HepG2 (cell line): ENCODE measurements around the gene OSR1. TPM values are rescaled to one million over a fixed set of nuclear protein-coding genes. Genes with fewer than 3 reads are reported as not detected.

Experiments
- AHR ChIP-seq: IDR thresholded peaks from 2 replicates; pipeline ENCODE4 v1.6.1; 2018; ENCODE audit warnings: missing genetic modification reagents, missing compliant biosample characterization
- BHLHE40 ChIP-seq: IDR thresholded peaks from 2 replicates; pipeline ENCODE4 v1.6.1; 2011; ENCODE audit warnings: low read length, improper control_type of control experiment
- CCDC6 ChIP-seq: sonication (generic); formaldehyde crosslinking; IDR thresholded peaks from 2 replicates; pipeline ENCODE4 v1.8.1; 2022; ENCODE audit warnings: mild to moderate bottlenecking, missing genetic modification reagents, moderate library complexity
- GATA4 ChIP-seq: sonication (generic); IDR thresholded peaks from 2 replicates; pipeline ENCODE4 v1.6.1; 2016; ENCODE audit warnings: antibody characterized with exemption, low read depth, borderline replicate concordance
- GZF1 ChIP-seq: sonication (generic); formaldehyde crosslinking; IDR thresholded peaks from 2 replicates; pipeline ENCODE4 v1.5.1; 2020; ENCODE audit warnings: mild to moderate bottlenecking, missing genetic modification reagents
- IRF9 ChIP-seq: sonication (generic); formaldehyde crosslinking; IDR thresholded peaks from 2 replicates; pipeline ENCODE4 v1.8.0; 2022; ENCODE audit warnings: missing genetic modification reagents, mild to moderate bottlenecking, borderline replicate concordance
- MIER3 ChIP-seq: IDR thresholded peaks from 2 replicates; pipeline ENCODE4 v1.6.1; 2016; ENCODE audit warnings: missing compliant biosample characterization, borderline replicate concordance
- NFE2L1 ChIP-seq: sonication (generic); formaldehyde crosslinking; IDR thresholded peaks from 2 replicates; pipeline ENCODE4 v1.4.0; 2020; ENCODE audit warnings: missing genetic modification reagents, mild to moderate bottlenecking, borderline replicate concordance
- PBX2 ChIP-seq: IDR thresholded peaks from 2 replicates; pipeline ENCODE4 v1.6.1; 2016; ENCODE audit warnings: control low read depth
- POLR2A ChIP-seq, 2 experiments: IDR thresholded peaks; 2 replicates each; pipeline ENCODE4 v1.6.1; 2011; ENCODE audit warnings: low read depth in 2 of 2, low read length in 2 of 2, mild to moderate bottlenecking in 1 of 2, moderate library complexity in 1 of 2; ENCODE audit not compliant: insufficient read depth in 1 of 2
- RARG ChIP-seq: sonication (generic); formaldehyde crosslinking; IDR thresholded peaks from 2 replicates; pipeline ENCODE4 v1.4.0; 2020; ENCODE audit warnings: low read depth, mild to moderate bottlenecking, missing genetic modification reagents
- STAG1 ChIP-seq: sonication (generic); formaldehyde crosslinking; IDR thresholded peaks from 2 replicates; pipeline ENCODE4 v1.4.0; 2020; ENCODE audit warnings: missing genetic modification reagents
- STAT5B ChIP-seq: sonication (generic); formaldehyde crosslinking; IDR thresholded peaks from 2 replicates; pipeline ENCODE4 v1.4.0; 2020; ENCODE audit warnings: missing genetic modification reagents
- U2AF2 ChIP-seq: fragments of 200-400 bp; formaldehyde crosslinking; IDR thresholded peaks from 2 replicates; pipeline ENCODE4 v1.6.1; 2017; ENCODE audit warnings: low read depth, mild to moderate bottlenecking, low read length
- ZBTB26 ChIP-seq: IDR thresholded peaks from 2 replicates; pipeline ENCODE4 v1.6.1; 2016; ENCODE audit warnings: missing compliant biosample characterization, missing genetic modification reagents, borderline replicate concordance
- ZBTB38 ChIP-seq: sonication (generic); formaldehyde crosslinking; IDR thresholded peaks from 2 replicates; pipeline ENCODE4 v1.5.1; 2020; ENCODE audit warnings: mild to moderate bottlenecking, missing genetic modification reagents
- ZFX ChIP-seq: sonication (generic); formaldehyde crosslinking; IDR thresholded peaks from 2 replicates; pipeline ENCODE4 v1.4.0; 2020; ENCODE audit warnings: mild to moderate bottlenecking, low read depth, missing genetic modification reagents, moderate library complexity
- ZNF253 ChIP-seq: sonication (generic); formaldehyde crosslinking; IDR thresholded peaks from 2 replicates; pipeline ENCODE4 v1.8.0; 2022; ENCODE audit warnings: mild to moderate bottlenecking, missing genetic modification reagents, borderline replicate concordance
- ZNF431 ChIP-seq: sonication (generic); formaldehyde crosslinking; IDR thresholded peaks from 2 replicates; pipeline ENCODE4 v1.9.0; 2022; ENCODE audit warnings: missing genetic modification reagents, low read depth, mild to moderate bottlenecking, borderline replicate concordance
- ZNF510 ChIP-seq: sonication (generic); formaldehyde crosslinking; IDR thresholded peaks from 2 replicates; pipeline ENCODE4 v1.4.0; 2020; ENCODE audit warnings: low read depth, mild to moderate bottlenecking, missing genetic modification reagents
- ZNF598 ChIP-seq: sonication (generic); formaldehyde crosslinking; IDR thresholded peaks from 2 replicates; pipeline ENCODE4 v1.5.1; 2020; ENCODE audit warnings: mild to moderate bottlenecking, missing genetic modification reagents, borderline replicate concordance
- ZNF678 ChIP-seq: sonication (generic); formaldehyde crosslinking; IDR thresholded peaks from 2 replicates; pipeline ENCODE4 v1.4.0; 2020; ENCODE audit warnings: mild to moderate bottlenecking, missing genetic modification reagents
- ZNF761 ChIP-seq: sonication (generic); formaldehyde crosslinking; conservative IDR thresholded peaks from 2 replicates; pipeline ENCODE4 v1.4.0; 2020; ENCODE audit warnings: mild to moderate bottlenecking, missing genetic modification reagents
- ZNF766 ChIP-seq: sonication (generic); formaldehyde crosslinking; IDR thresholded peaks from 2 replicates; pipeline ENCODE4 v1.5.0; 2020; ENCODE audit warnings: missing genetic modification reagents, borderline replicate concordance
- ZNF784 ChIP-seq: sonication (generic); formaldehyde crosslinking; IDR thresholded peaks from 2 replicates; pipeline ENCODE4 v1.5.1; 2020; ENCODE audit warnings: missing genetic modification reagents, mild to moderate bottlenecking, borderline replicate concordance
- ZSCAN25 ChIP-seq: sonication (generic); formaldehyde crosslinking; IDR thresholded peaks from 2 replicates; pipeline ENCODE4 v1.8.0; 2022; ENCODE audit warnings: mild to moderate bottlenecking, missing genetic modification reagents
- polyA plus RNA-seq, 8 experiments: library from polyadenylated mRNA; depleted of rRNA in 3 of 8; stranded (reverse) in 7 of 8; unstranded in 1 of 8; fragments of >200 nt; fragmentation: Illumina TruSeq in 4 of 8; extraction: Trizol in 4 of 8; gene quantifications; 2 replicates each; pipeline versions ENCODE4 v1.2.1 to v1.2.3, GENCODE V29; 2011 to 2016; ENCODE audit warnings: low read depth in 4 of 8, missing spikeins in 1 of 8, mixed read lengths in 1 of 8; ENCODE audit not compliant: insufficient read depth in 1 of 8
- total RNA-seq, 5 experiments: library from RNA; depleted of rRNA; stranded (reverse); fragments of >200 nt; fragmentation: Illumina TruSeq; extraction: Trizol; gene quantifications; 2 replicates each; pipeline ENCODE4 v1.2.3, GENCODE V29; 2016; ENCODE audit warnings: low read depth in 1 of 5
- TF ChIP-seq, protein P1 (sequence below): sonication (generic); formaldehyde crosslinking; conservative IDR thresholded peaks from 2 replicates; pipeline ENCODE4 v1.4.0; 2020; ENCODE audit warnings: missing genetic modification reagents

OSR1 gene
- total and polyA plus RNA-seq, 2 of the 13 experiments (the other 11 are each of a cell fraction or from before 2014, with no cell fraction given): 0.63 to 1.1 TPM

DNA sequence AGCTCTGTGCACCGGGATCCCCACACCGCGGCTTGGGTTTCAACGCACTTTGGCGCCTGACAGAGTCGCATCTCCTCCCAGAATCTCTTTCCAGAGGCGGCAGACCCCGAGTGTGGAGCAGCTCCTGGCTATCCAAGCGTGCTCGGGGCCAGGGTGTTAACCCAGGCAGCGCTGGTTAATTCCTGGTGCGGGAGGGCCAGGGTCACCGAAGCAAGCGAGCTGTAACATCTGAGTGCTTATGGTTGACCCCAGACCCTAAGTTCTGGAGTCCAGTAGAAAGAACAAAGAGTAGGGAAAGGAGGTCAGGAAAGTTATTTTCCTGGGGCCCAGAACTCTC, 566 bp upstream of the OSR1 start (continued):
- TF ChIP-seq, protein P1, sequence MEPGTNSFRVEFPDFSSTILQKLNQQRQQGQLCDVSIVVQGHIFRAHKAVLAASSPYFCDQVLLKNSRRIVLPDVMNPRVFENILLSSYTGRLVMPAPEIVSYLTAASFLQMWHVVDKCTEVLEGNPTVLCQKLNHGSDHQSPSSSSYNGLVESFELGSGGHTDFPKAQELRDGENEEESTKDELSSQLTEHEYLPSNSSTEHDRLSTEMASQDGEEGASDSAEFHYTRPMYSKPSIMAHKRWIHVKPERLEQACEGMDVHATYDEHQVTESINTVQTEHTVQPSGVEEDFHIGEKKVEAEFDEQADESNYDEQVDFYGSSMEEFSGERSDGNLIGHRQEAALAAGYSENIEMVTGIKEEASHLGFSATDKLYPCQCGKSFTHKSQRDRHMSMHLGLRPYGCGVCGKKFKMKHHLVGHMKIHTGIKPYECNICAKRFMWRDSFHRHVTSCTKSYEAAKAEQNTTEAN (CRISPR knock-in tag): no peak
- TF ChIP-seq STAT5B (CRISPR knock-in tag): no peak
- no peak for TF ChIP-seq ZBTB26 (CRISPR knock-in tag)
- TF ChIP-seq STAG1 (CRISPR knock-in tag): no peak
- TF ChIP-seq GATA4: no peak
- 0 out of 2 replicates have a peak, but pooled peaks have one; percentile 38 for TF ChIP-seq ZFX
- TF ChIP-seq BHLHE40: 0 out of 2 replicates have a peak, but pooled peaks have one; percentile 17
- no peak for TF ChIP-seq ZNF510 (CRISPR knock-in tag)
- TF ChIP-seq AHR (CRISPR knock-in tag): no peak; the same call in 1 of the 2 replicates
- no peak for TF ChIP-seq ZNF766
- TF ChIP-seq MIER3 (CRISPR knock-in tag): no peak
- 0 out of 2 replicates have a peak, but pooled peaks have one; percentile 49 for TF ChIP-seq ZNF678 (CRISPR knock-in tag)
- no peak for TF ChIP-seq RARG (CRISPR knock-in tag)
- TF ChIP-seq PBX2: no peak
- no peak for TF ChIP-seq POLR2A (IDR thresholded peaks at IDR 0.05; ENCODE audit: insufficient read depth in 1 of 2, low read depth in 2 of 2, low read length in 2 of 2)
- 0 out of 2 replicates have a peak, but pooled peaks have one; percentile 11 for TF ChIP-seq ZBTB38 (CRISPR knock-in tag)
- 0 out of 2 replicates have a peak, but pooled peaks have one; percentile 61 for TF ChIP-seq ZSCAN25 (CRISPR knock-in tag)
- TF ChIP-seq ZNF431 (CRISPR knock-in tag): 0 out of 2 replicates have a peak, but pooled peaks have one; percentile 33
- no peak for TF ChIP-seq IRF9 (CRISPR knock-in tag)
- TF ChIP-seq ZNF761: peak; percentile 27; the same call in 1 of the 2 replicates
- TF ChIP-seq NFE2L1 (CRISPR knock-in tag): no peak
- TF ChIP-seq ZNF253 (CRISPR knock-in tag): 0 out of 2 replicates have a peak, but pooled peaks have one; percentile 0
- peak; percentile 49; the same call in 1 of the 2 replicates for TF ChIP-seq CCDC6 (CRISPR knock-in tag)
- 0 out of 2 replicates have a peak, but pooled peaks have one; percentile 55 for TF ChIP-seq ZNF784
- TF ChIP-seq ZNF598 (CRISPR knock-in tag): 0 out of 2 replicates have a peak, but pooled peaks have one; percentile 18
- TF ChIP-seq GZF1 (CRISPR knock-in tag): 0 out of 2 replicates have a peak, but pooled peaks have one; percentile 4
- no peak for TF ChIP-seq U2AF2
